ENCODE data around the gene PNMA8B. TPM values are rescaled to one million over a fixed set of nuclear protein-coding genes. Genes with fewer than 3 reads are reported as not detected.

Gene PNMA8B
- total and polyA plus RNA-seq, 2 experiments from 2014 or later = 0.20 to 0.65 TPM

DNA sequence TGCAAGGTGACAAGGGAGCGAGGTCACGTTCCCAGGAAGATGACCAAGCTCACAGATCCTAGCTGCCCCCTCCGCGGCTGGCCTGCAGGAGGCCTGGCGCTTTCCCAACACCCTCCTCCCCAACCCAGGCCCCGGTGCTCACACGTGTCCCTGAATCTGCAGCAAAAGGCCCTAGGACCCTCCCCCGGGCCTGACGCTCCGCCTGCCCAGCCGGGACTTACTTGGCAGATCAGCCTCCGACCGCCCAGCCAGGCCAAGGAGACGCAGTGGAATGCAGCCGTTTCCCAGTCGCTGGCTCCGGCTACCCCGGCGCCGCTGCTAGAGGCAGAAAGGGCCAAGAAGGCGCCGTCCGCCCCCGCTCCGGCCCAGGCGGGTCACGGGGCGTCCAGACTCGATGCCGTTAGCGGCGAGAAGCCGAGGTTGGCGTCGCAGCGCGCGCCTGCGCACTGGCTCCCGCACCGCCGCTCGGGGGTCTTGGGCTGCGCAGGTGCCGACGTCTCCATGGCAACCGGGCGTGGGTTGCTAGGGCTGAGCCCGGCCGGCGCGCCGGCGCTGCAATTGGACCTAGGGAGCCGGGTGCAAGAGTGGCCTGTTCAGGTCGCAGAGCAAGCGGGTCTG is 24.4 kb downstream of the PNMA8B start, which contains the start of gene PNMA8A:
Gene PNMA8A, minus strand, starts transcription at position 448 of the 618 bp plus-strand sequence. CDS start 528 bp downstream, outside the sequence.
- Histone ChIP-seq H3K4me2 (ENCODE audit: unreplicated experiment) (peak within 1 kb of the TSS; percentile 81), H3K9ac (peak within 1 kb of the TSS; percentile 37), H3F3A (ENCODE audit: insufficient read depth) (peaks cover 21% of the 10 kb centered on the region), H3K4me3 (peak within 1 kb of the TSS; percentile 64), H3K27ac (peak within 1 kb of the TSS; percentile 11; the same call in 1 of the 2 replicates), H3K79me2 (ENCODE audit: insufficient read depth) (no peaks in the 10 kb centered on the region), H3K9me2 (ENCODE audit: insufficient read depth) (no peaks in the 10 kb centered on the region), H3K9me3 (ENCODE audit: low read depth) (no peaks in the 10 kb centered on the region), H3K27me3 (replicated peaks; ENCODE audit: insufficient read depth) (no peaks in the 10 kb centered on the region), H3K36me3 (ENCODE audit: low read depth) (no peaks in the 10 kb centered on the region), H4K20me1 (ENCODE audit: insufficient read depth) (no peaks in the 10 kb centered on the region), H2AFZ (peak within 1 kb of the TSS; percentile 78), H3K4me1 (ENCODE audit: insufficient read depth) (peaks cover 23% of the 10 kb centered on the region)
- WGBS, 2 experiments (ENCODE audit: low coverage in 1 of 2, low lambda C conversion rate in 2 of 2, missing lambda C conversion rate in 2 of 2) = 5 to 8% methylated on average over 42 to 54 of the region's 57 CpGs
- TF ChIP-seq EZH2phosphoT487 (IDR thresholded peaks at IDR 0.05; ENCODE audit: insufficient read depth, low read depth) (no peak), EZH2 (IDR thresholded peaks at IDR 0.05; ENCODE audit: insufficient read depth, poor library complexity, severe bottlenecking) (no peak)
- DNase-seq = peak; percentile 84
- in situ Hi-C loops (cut with MboI) = no loop called here

DNA sequence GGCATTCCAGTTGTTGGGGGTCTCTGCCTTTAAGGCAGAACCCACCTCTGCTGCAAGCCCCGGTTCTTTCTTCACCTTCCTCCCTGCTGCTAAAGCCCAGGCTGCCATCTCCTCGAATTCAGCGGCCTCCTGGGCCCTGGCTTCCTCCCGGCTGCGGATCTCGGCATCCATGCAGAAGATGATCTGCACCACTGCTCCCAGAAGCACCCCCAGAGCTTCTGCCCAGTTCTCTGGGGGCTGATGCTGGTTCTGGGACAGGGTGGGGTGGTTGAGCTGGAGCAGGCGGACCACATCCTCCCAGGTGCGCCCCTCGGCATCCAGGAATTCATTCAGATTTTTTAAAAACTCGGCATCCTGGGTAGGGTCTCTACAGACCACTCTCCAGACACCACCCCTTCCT is 25.3 kb downstream of the PNMA8B start:
- no peak overlapping the region for H3K27ac ChIP-seq
- WGBS, 2 experiments (ENCODE audit: low coverage in 1 of 2, low lambda C conversion rate in 2 of 2, missing lambda C conversion rate in 2 of 2) = 93% methylated on average over 8 to 10 of the region's 10 CpGs
- no peak overlapping the region for H3K4me2 ChIP-seq (ENCODE audit: unreplicated experiment)
- H3K27me3 ChIP-seq (replicated peaks; ENCODE audit: insufficient read depth) = no peaks in the 10 kb centered on the region
- no peaks in the 10 kb centered on the region for H3K36me3 ChIP-seq (ENCODE audit: low read depth)
- H3K9ac ChIP-seq = no peak overlapping the region
- H3K9me3 ChIP-seq (ENCODE audit: low read depth) = no peaks in the 10 kb centered on the region
- H3F3A ChIP-seq (ENCODE audit: insufficient read depth) = peaks cover 21% of the 10 kb centered on the region
- peaks cover 17% of the 10 kb centered on the region for H3K4me1 ChIP-seq (ENCODE audit: insufficient read depth)
- TF ChIP-seq EZH2 (IDR thresholded peaks at IDR 0.05; ENCODE audit: insufficient read depth, poor library complexity, severe bottlenecking) (no peak), EZH2phosphoT487 (IDR thresholded peaks at IDR 0.05; ENCODE audit: insufficient read depth, low read depth) (no peak)
- H3K4me3 ChIP-seq = no peak overlapping the region
- no peaks in the 10 kb centered on the region for H3K9me2 ChIP-seq (ENCODE audit: insufficient read depth)
- no peak overlapping the region for H2AFZ ChIP-seq
- no peaks in the 10 kb centered on the region for H4K20me1 ChIP-seq (ENCODE audit: insufficient read depth)
- no peaks in the 10 kb centered on the region for H3K79me2 ChIP-seq (ENCODE audit: insufficient read depth)
- DNase-seq = no peak
- in situ Hi-C loops (cut with MboI) = no loop called here

DNA sequence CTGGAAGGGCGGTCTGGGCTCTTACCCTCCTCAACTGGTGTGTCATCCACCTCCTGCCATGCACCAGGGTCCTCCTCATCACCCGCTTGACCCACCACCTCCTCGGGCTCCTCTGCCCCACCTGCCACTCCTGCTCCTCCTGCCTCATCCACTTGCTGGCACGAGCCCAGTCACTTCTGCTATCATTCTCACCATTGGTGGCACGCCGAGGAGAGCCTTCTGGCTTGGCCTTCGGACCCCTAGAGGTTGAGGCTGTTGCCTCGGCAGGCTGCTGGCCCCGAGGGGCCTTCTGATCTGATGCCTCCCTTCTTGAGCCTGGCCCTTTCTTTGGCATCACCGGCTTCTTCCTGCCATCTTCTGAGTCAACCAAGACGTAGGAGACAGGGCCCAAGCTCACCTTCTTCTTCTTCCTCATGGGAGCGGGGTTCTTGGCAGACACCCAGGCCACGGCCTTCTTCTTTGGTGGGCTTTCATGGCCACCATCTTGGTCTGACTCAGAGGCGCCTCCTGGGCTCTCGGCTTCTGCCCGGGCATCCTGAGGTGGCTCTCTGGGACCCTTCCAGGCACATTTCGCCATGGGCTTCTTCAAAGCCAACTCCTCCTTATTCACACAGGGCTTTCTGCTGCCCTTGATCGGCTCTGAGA is 26.0 kb downstream of the PNMA8B start:
- Histone ChIP-seq H3K9ac (no peak overlapping the region), H4K20me1 (ENCODE audit: insufficient read depth) (no peaks in the 10 kb centered on the region), H3F3A (ENCODE audit: insufficient read depth) (peaks cover 21% of the 10 kb centered on the region), H3K27ac (no peak overlapping the region), H3K9me3 (ENCODE audit: low read depth) (no peaks in the 10 kb centered on the region), H3K36me3 (ENCODE audit: low read depth) (no peaks in the 10 kb centered on the region), H3K79me2 (ENCODE audit: insufficient read depth) (no peaks in the 10 kb centered on the region), H3K27me3 (replicated peaks; ENCODE audit: insufficient read depth) (no peaks in the 10 kb centered on the region), H3K4me1 (ENCODE audit: insufficient read depth) (peaks cover 17% of the 10 kb centered on the region), H3K9me2 (ENCODE audit: insufficient read depth) (no peaks in the 10 kb centered on the region), H2AFZ (no peak overlapping the region), H3K4me3 (no peak overlapping the region), H3K4me2 (ENCODE audit: unreplicated experiment) (no peak overlapping the region)
- TF ChIP-seq EZH2 (IDR thresholded peaks at IDR 0.05; ENCODE audit: insufficient read depth, poor library complexity, severe bottlenecking) = no peak
- no peak for TF ChIP-seq EZH2phosphoT487 (IDR thresholded peaks at IDR 0.05; ENCODE audit: insufficient read depth, low read depth)
- in situ Hi-C loops (cut with MboI) = no loop called here
- no peak for DNase-seq
- WGBS, 2 experiments (ENCODE audit: low coverage in 1 of 2, low lambda C conversion rate in 2 of 2, missing lambda C conversion rate in 2 of 2) = 97 to 98% methylated on average over 18 of the region's 18 CpGs

DNA sequence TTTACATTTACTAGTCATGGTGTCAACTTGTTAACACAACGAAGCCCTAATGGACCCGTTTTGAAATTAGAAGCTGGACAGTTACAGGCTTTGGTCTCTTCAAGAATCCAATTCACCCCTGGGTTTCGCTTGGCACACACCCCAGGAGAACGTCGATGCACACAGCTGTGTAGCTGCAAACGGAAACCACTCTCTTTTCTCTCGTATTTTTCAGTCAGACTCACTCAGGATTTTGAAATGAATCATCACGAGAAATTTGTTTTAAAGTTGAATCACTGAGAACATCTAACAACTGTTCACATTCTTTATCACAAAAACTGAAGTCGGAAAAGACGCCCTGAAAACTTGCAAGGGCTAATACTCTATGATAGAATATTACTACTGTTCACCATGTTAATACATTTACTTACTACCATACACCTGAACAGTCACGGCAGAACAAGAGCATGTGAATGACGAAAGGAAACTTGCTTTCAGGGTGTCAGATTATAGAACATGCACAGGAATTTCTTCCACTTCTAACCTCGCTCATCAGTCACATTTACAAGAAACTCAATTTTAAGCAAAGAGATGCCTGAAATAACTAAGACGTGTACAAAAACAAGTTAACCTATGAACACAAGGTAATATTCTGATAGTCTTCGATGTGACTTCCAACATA is 29.0 kb downstream of the PNMA8B start:
- Histone ChIP-seq H3K27me3 (replicated peaks; ENCODE audit: insufficient read depth) (no peaks in the 10 kb centered on the region), H3F3A (ENCODE audit: insufficient read depth) (peaks cover 21% of the 10 kb centered on the region), H3K36me3 (ENCODE audit: low read depth) (no peaks in the 10 kb centered on the region), H4K20me1 (ENCODE audit: insufficient read depth) (no peaks in the 10 kb centered on the region), H3K4me1 (ENCODE audit: insufficient read depth) (peaks cover 12% of the 10 kb centered on the region), H3K4me3 (peak overlapping the region; percentile 60), H3K9ac (peak overlapping the region; percentile 10; the same call in 1 of the 2 replicates), H3K27ac (peak overlapping the region; percentile 39), H3K9me2 (ENCODE audit: insufficient read depth) (no peaks in the 10 kb centered on the region), H3K9me3 (ENCODE audit: low read depth) (no peaks in the 10 kb centered on the region), H3K79me2 (ENCODE audit: insufficient read depth) (no peaks in the 10 kb centered on the region), H2AFZ (peak overlapping the region; percentile 40), H3K4me2 (ENCODE audit: unreplicated experiment) (peak overlapping the region; percentile 84)
- DNase-seq = peak; percentile 88
- TF ChIP-seq EZH2phosphoT487 (IDR thresholded peaks at IDR 0.05; ENCODE audit: insufficient read depth, low read depth) = no peak
- TF ChIP-seq EZH2 (IDR thresholded peaks at IDR 0.05; ENCODE audit: insufficient read depth, poor library complexity, severe bottlenecking) = no peak
- in situ Hi-C loops (cut with MboI) = no loop called here
- WGBS, 2 experiments (ENCODE audit: low coverage in 1 of 2, low lambda C conversion rate in 2 of 2, missing lambda C conversion rate in 2 of 2) = 5 to 7% methylated on average over 15 of the region's 15 CpGs
